ENCODE data around the gene VAV2.

Gene VAV2

DNA sequence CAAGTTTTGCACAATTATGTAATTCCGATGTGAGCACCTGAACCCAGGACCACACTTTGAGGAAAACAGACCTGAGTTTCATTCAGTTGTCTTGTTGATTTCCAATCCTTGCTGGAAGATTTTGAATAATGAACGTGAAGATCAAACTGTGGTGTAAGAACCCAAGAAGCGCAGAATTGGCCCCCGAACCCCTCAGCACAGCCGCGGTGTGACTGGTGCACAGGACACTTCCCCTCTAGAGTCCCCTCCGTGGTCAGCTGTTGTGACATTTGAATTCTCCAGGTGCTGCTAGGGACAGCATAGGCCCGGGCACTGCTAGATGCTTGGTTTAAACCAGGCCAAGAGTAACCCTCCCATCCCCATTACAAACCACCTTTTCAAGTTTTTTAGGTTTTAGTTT, 34.9 kb upstream of the VAV2 start:
- DNase-seq: no peak

- DNase-seq: no peak
These were observed 34.5 kb upstream of the VAV2 start for GRCh38 chr9:134026581-134026980.

GRCh38 chr9:134025606-134026541, 33.8 kb upstream of the VAV2 start:
- DNase-seq: peak; percentile 55

DNA sequence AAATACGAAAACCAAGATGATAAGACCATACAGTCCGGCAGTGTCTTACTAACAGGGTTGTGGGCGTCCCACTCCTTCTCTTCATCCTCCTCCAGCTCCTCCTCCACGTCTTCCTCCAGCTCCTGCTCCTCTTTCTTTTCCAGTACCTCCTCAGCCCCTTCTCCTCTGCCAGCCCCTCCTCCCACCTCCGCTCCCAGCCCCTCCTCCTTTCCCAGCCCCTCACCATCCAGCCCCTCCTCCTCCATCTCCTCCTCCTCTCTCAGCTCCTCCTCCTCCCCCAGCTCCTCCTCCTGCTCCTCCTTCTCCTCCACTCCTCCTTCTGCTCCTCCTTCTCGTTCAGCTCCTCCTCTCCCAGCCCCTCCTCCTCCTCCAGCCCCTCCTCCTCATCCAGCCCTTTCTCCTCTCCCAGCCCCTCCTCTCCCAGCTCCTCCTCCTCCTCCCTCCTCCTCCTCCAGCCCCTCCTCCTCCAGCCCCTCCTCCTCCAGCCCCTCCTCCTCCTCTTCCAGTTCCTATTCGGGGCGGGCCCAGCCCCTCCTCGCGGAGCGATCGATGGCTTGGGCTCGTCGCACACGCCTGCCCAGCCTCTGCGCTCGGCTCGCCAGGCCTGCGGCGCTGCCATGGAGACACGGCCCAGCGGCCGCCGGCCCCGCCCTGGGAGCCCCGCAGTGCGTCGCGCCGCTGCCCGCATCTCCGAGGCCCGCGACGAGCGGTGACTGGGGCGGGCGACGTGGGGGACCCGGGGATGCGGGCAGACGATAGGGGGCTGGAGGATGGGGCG, 32.9 kb upstream of the VAV2 start, which contains the start of gene BRD3OS:
TSS of gene BRD3OS (plus strand) at position 654 of the 778 bp plus-strand sequence. CDS start 1,267 bp downstream, outside the sequence.
- DNase-seq: peak; percentile 97

DNA sequence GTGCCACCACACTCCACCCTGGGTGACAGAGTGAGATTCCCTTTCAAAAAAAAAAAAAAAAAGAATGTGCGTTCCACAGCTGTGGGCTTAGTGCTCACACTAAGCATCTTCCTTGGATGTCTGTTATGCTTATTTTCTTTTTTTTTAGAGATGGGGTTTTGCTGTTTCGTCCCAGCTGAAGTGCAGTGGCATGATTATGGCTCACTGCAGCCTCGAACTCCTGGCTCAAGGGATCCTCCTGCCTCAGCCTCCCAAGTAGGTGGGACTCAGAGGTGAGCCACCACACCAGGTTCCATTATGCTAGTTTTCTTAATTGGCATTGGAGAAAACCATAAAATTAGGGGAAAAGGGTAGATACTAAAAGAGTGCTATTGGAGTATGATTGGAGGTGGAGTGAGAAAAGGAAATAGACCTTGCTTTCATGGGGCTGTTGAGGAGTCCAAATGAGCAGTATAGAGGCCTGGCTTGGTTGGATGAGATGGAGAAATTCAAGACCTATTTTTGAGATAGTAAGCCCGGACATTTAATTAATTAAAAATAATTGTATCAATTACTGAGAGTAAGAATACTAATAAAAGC, 32.2 kb upstream of the VAV2 start:
- no peak for DNase-seq

DNA sequence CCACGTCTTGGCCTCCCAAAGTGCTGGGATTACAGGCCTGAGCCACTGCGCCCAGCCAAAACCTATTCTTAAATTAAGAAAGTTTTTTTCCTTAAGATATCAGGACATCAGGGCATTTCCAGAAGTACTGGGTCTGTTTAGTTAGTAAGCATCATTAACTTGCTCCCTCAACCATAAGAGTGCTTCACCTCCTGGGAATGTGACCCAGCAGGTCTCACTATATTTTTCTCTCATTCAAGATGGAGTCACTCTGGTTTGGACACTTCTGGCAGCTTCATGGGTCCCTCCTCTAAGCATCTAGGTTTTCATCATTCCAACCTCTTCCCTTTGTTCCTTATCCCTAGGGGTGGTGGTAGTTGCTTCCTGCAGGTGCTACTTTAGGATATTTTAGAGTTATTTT, 22.8 kb upstream of the VAV2 start:
- DNase-seq: no peak

- no peak for DNase-seq
These were observed 19.3 kb upstream of the VAV2 start for GRCh38 chr9:134011401-134011800.

DNA sequence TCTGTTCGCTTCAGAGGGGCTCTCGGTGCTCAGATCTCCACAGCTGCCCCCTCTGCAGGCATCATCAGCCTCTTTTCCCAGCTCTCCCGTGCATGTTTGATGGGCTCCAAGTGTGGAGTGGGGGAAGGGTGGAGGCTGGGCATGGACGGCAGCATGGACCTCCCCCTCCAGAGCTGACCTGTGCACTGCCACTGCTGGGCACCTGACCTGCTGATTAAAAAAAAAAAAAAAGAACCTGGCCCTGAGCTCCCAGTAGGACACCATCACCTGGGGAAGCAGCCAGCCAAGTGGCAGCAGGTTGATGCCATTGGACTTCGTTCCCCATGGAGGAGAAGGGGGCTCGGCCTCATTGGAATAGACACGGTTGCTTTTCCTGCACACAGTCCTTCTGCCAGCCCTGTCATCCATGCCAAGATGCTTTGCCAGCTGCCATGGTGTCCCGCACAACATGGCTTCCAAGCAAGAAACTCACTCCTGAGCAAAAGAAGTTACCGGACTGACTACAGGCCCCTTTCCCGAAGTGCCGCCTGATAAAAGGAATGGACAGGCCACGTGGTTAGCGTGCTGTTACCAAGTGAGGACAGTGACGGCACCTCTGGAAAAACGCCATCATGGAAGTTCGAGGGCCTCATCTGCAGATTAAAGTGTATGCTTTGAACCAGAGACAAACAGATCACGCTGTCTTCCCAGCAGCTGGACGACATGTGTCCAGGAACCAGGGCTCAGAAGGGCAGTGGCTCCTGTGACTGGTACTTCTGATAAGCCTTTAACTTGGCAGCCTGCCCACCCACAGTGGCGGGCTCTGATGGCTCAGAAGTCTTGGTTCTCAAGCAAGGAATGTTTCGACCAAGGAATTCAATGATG, 18.4 kb upstream of the VAV2 start:
- DNase-seq: no peak

DNA sequence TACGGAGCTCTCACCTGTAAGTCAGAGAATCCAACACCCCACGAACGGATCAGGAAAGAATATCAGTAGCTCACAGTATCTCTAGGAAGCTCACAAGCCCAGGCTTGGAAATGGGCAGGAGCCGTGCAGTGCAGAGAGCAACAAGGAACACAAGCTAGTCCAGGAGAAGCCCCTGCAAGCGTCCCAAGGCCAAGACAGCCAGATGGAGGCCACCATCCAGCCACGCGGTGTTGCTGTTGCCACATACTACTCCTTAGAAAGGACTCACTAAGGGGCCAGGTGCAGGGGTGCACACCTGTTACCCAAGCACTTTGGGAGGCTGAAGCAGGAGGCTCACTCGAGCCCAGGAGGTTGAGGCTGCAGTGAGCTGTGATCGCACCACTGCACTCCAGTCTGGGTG, 15.4 kb upstream of the VAV2 start:
- no peak for DNase-seq

DNA sequence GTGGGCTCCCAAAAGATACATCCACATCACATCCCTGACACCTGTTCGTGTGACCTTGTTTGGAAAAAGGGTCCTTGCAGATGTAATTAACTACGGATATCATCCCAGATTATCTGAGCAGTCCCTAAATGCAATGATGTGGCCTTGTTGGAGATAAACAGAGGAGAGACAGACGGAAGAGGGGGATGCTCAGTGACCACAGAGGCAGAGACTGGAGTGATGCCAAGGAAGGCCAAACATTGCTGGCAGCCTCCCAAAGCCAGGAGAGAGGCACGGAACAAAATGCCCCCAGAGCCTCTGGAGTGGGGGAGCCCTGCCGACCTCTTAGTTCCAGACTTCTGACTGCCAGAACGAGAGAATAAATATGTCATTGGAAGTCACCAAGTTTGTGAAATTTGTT, 15.0 kb upstream of the VAV2 start:
- DNase-seq: no peak

DNA sequence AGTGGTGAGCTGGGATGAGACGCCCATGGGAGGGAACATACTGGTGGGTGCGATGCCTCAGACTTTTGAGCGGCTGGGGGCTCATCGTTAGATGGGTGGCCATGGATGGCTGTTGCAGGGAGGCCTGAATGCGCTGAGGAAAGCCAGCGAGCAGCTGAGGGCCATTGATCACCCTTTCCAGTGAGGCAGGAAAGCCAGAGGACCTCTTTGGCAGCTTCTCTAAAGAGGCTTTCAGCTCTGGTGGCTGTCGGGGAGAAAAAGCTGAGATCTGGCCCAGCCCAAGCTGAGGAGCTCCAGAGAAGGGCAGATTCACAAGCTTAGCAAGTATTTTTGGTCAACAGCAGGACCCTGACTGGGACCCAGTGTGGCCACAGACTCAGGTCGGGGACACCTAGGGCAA, 13.3 kb upstream of the VAV2 start:
- no peak for DNase-seq

DNA sequence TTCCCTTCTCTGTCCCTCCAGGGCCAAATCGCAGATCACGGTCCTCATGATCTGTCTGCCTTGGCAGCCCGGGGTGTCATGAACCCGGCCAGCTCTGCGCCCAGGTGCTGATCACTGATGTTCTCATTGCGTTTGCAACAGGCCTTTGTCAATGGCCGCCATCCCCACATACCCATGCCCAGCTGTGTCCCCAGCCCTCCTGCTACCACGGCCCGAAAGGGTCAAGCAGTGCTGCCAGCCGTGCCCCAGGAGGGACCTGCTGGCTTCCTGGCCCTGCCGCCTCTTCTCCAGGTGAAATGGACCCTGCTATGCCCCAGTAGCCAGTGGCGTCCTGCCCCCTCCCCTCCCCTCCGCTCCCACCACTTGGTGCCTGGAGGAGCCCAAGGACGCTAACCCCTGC, 12.8 kb upstream of the VAV2 start:
- DNase-seq: no peak

DNA sequence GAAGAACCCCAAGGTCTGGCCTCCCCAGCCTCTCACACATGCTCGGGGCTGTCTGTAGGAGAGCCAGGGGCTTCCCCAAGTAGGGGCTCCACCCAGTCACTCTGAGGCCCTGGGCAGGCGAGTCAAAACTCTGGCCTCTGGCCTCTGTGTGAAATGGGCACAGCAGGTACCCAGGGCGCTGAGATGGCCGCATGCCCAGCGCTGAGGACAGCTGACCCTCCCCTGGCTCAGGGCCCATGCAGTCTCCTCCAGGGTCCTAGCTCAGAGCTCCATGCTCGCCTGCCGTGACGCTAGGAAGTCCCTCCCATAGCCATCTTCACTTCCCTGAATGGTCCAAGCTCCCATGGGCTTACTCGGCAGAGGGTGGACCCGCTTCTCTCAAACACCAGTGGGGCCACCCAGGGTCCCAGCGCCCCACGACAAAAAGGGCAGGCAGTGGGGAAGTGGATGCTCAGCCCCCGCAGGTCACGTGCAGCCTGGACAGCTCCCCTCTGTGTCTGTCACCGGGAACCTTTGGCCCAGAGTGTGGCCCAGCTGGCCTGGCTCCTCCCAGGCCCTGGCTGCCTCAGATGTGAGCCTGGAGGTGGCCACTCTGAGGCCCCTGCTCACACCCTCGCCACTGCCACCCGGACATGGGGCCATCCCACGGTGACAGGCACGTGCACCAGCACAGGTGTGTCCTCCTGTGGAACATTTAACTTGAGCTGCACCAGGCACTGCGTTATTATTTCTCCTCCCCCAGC, 12.2 kb upstream of the VAV2 start:
- DNase-seq: no peak

DNA sequence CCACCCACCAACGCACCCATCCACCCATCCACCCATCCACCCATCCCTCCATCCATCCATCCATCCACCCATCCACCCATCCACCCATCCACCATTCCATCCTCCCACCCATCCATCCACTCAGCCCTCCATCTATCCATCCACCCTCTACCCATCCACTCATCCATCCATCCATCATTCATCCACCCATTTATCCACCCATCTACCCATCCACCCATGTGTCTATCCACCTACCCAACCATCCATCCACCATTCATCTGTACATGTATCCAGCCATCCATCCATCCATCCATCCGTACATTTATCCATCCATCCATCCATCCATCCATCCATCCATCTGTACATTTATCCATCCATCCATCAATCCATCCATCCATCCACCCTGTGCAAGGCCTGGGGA, 11.1 kb upstream of the VAV2 start:
- DNase-seq: no peak

DNA sequence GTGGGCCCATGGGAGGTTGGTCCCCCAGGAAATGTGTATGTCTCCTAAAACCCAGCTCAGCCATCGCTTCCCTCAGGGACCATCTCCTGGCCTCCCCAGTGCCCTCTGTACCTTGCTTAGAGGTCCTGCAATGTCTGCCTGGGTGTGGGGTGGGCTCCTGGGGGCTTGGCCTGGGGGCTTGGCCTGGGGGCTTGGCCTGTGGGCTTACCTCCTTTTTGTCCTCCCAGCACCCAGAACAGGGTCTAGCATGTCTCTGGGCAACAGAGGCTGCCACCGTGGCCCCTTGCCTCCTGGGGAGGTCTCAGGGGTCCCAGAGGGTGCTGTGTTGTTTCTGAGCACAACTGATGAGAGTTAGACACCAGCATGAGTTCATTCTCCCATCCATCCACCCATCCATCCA, 10.7 kb upstream of the VAV2 start:
- no peak for DNase-seq

DNA sequence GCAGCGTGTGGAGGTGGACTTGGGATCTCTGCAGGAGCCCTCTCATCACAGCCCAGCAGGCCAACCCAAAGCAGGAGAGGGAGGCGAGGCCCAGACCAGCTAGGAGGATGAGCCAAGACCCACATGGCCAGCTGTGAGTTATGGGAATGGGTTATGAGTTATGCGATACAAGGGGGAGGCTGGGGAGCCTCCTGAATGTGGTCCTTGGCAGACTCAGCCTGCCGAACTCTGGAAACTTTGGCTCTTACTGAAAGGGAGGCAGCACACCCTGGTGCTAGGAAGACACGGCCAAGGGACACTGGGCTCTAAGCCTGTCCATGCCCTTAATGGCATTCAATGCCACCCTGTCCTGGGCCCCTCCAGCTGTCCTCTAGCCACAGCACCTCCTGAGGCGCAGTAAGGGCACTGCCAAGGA, 7.7 kb upstream of the VAV2 start:
- DNase-seq: no peak

- no peak for DNase-seq
These were observed 6.9 kb upstream of the VAV2 start for GRCh38 chr9:133998915-133999595.

GRCh38 chr9:133997584-133997983, 5.5 kb upstream of the VAV2 start:
- no peak for DNase-seq

DNA sequence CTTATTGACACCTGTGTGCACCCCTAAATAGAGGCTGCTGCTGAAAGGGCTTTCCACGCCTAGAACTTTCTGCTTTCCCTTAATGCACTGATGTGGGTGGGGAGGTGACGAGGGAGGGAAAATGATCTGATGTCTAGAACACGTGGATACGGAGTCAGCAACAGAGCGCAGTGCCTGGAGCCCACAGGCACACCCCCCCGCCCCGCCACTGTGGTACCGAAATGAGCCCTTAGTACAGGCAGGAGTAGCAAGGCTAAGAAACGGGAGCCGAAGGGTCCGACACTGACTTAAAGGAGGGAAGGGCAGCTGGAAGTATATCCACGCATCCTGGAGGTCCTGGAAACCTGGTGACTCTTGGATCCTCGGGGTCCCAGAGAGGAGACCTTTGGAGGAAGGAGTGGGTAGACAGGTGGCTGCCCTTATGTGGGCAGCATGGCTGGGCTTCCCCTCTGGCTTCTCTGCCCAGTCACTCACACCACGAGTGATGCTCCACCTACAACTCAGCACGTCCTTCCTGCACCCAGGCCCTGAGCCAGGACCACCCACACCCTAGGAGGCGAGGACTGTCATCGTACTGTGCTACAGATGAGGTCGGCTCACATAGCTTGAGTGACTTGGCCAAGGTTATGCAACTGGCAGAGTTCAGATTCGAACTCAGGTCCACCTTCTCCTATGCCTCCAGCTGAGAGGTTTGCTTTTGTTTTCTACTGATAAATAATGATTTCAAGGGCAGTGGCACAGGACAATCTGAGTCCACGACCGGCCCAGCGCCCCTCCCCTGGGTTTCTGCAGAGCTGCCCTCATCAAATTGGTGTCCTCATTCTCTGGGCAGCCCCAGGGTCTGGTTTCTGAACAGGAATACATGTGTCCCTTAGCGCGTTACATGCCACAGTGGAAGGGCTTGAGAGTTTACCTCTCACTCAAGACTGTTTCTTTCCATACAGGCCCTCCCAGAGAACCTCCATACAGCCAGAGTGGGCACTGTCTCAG, 4.7 kb upstream of the VAV2 start:
- no peak for DNase-seq

All from NCI-H146 (cell line).